Endothelial cell (in vitro differentiated cells): ENCODE measurements around the gene HAAO. TPM values are rescaled to one million over a fixed set of nuclear protein-coding genes. Genes with fewer than 3 reads are reported as not detected.

Experiments
- DNase-seq: peaks from one replicate; pipeline ENCODE4 v3.0.0; 2021; ENCODE audit warnings: low spot score
- H3K27ac Mint-ChIP-seq: one replicate; pipeline ENCODE4 v1.8.0; 2021; ENCODE audit warnings: mixed read lengths, inconsistent platforms; ENCODE audit not compliant: unreplicated experiment
- H3K27me3 Mint-ChIP-seq: one replicate; pipeline ENCODE4 v1.8.0; 2021; ENCODE audit warnings: mild to moderate bottlenecking, moderate library complexity, mixed read lengths, inconsistent platforms; ENCODE audit not compliant: unreplicated experiment
- H3K36me3 Mint-ChIP-seq: one replicate; pipeline ENCODE4 v1.8.0; 2021; ENCODE audit warnings: mild to moderate bottlenecking, low read depth, mixed read lengths, inconsistent platforms; ENCODE audit not compliant: unreplicated experiment
- H3K4me1 Mint-ChIP-seq: one replicate; pipeline ENCODE4 v1.8.0; 2021; ENCODE audit warnings: mild to moderate bottlenecking, mixed read lengths, inconsistent platforms; ENCODE audit not compliant: unreplicated experiment
- H3K4me3 Mint-ChIP-seq: one replicate; pipeline ENCODE4 v1.8.0; 2021; ENCODE audit warnings: mild to moderate bottlenecking, mixed read lengths, inconsistent platforms; ENCODE audit not compliant: unreplicated experiment
- H3K9me3 Mint-ChIP-seq: one replicate; pipeline ENCODE4 v1.8.0; 2021; ENCODE audit warnings: mixed read lengths, inconsistent platforms; ENCODE audit not compliant: unreplicated experiment
- CTCF ChIP-seq: fragments of 200-600 bp; sonication (generic); IDR thresholded peaks from one replicate; pipeline ENCODE4 v1.5.0; 2021; ENCODE audit warnings: antibody characterized with exemption; ENCODE audit not compliant: unreplicated experiment
- total RNA-seq: library from RNA; stranded (reverse); fragmentation: NEBNext Ultra II Directional; extraction: Animal tissue kit (Norgen Biotek cat#: 25700); gene quantifications from one replicate; pipeline ENCODE4 v1.2.1, GENCODE V29; 2021; ENCODE audit not compliant: unreplicated experiment

HAAO gene
- total RNA-seq, 1 donor from 2014 or later, result 6.0 TPM

- DNase-seq, result no peak
- no peaks in the 10 kb centered on the region for H3K9me3 Mint-ChIP-seq
- no peaks in the 10 kb centered on the region for H3K36me3 Mint-ChIP-seq
- H3K27me3 Mint-ChIP-seq, result peaks cover 1% of the 10 kb centered on the region
- no peak for TF ChIP-seq CTCF
- H3K4me3 Mint-ChIP-seq, result no peak overlapping the region
- H3K27ac Mint-ChIP-seq, result no peak overlapping the region
- peaks cover 4% of the 10 kb centered on the region for H3K4me1 Mint-ChIP-seq
Observed at GRCh38 chr2:42829671-42830440, 37.5 kb upstream of the HAAO start.

GRCh38 chr2:42828487-42829425 lies 36.4 kb upstream of the HAAO start:
- H3K4me3 Mint-ChIP-seq, result no peak overlapping the region
- no peak overlapping the region for H3K27ac Mint-ChIP-seq
- H3K27me3 Mint-ChIP-seq, result no peaks in the 10 kb centered on the region
- peak; percentile 87 for TF ChIP-seq CTCF
- H3K36me3 Mint-ChIP-seq, result no peaks in the 10 kb centered on the region
- peak; percentile 78 for DNase-seq
- H3K4me1 Mint-ChIP-seq, result peaks cover 4% of the 10 kb centered on the region
- H3K9me3 Mint-ChIP-seq, result no peaks in the 10 kb centered on the region

GRCh38 chr2:42827647-42828486 lies 35.5 kb upstream of the HAAO start:
- H3K4me3 Mint-ChIP-seq, result no peak overlapping the region
- DNase-seq, result peak; percentile 92
- no peaks in the 10 kb centered on the region for H3K9me3 Mint-ChIP-seq
- H3K27me3 Mint-ChIP-seq, result no peaks in the 10 kb centered on the region
- H3K36me3 Mint-ChIP-seq, result no peaks in the 10 kb centered on the region
- peaks cover 4% of the 10 kb centered on the region for H3K4me1 Mint-ChIP-seq
- H3K27ac Mint-ChIP-seq, result no peak overlapping the region
- peak; percentile 94 for TF ChIP-seq CTCF

GRCh38 chr2:42826231-42826630 lies 33.8 kb upstream of the HAAO start:
- no peak for DNase-seq
- H3K4me1 Mint-ChIP-seq, result peaks cover 4% of the 10 kb centered on the region
- no peaks in the 10 kb centered on the region for H3K27me3 Mint-ChIP-seq
- H3K9me3 Mint-ChIP-seq, result no peaks in the 10 kb centered on the region
- no peak for TF ChIP-seq CTCF
- no peak overlapping the region for H3K4me3 Mint-ChIP-seq
- H3K36me3 Mint-ChIP-seq, result no peaks in the 10 kb centered on the region
- no peak overlapping the region for H3K27ac Mint-ChIP-seq
